Measurements from ENCODE around the gene GARS1.

The GARS1 gene

GRCh38 chr7:30605832-30606231, 11.2 kb downstream of the GARS1 start:
- Histone ChIP-seq H3K27ac (no peak overlapping the region), H3K4me3 (ENCODE audit: low read depth, low read length) (no peak overlapping the region), H3K27me3 (ENCODE audit: control insufficient read depth, insufficient read depth, low read length) (no peaks in the 10 kb centered on the region), H3K9me3 (ENCODE audit: control insufficient read depth, low read length) (no peaks in the 10 kb centered on the region), H3K36me3 (ENCODE audit: control insufficient read depth, insufficient read depth, low read length) (no peaks in the 10 kb centered on the region), H3K4me1 (no peaks in the 10 kb centered on the region), H3K79me2 (peaks cover 2% of the 10 kb centered on the region), H3K9ac (no peak overlapping the region), H3K4me2 (ENCODE audit: low read length) (no peak overlapping the region), H2AFZ (no peak overlapping the region)
- no peak for TF ChIP-seq CTCF (IDR thresholded peaks at IDR 0.05)

- Histone ChIP-seq H3K4me3 (ENCODE audit: low read depth, low read length) (no peak overlapping the region), H3K27ac (no peak overlapping the region), H3K36me3 (ENCODE audit: control insufficient read depth, insufficient read depth, low read length) (no peaks in the 10 kb centered on the region), H2AFZ (no peak overlapping the region), H3K9me3 (ENCODE audit: control insufficient read depth, low read length) (no peaks in the 10 kb centered on the region), H3K79me2 (peaks cover 8% of the 10 kb centered on the region), H3K4me1 (peaks cover 2% of the 10 kb centered on the region), H3K4me2 (ENCODE audit: low read length) (no peak overlapping the region), H3K27me3 (ENCODE audit: control insufficient read depth, insufficient read depth, low read length) (no peaks in the 10 kb centered on the region), H3K9ac (no peak overlapping the region)
- no peak for TF ChIP-seq CTCF (IDR thresholded peaks at IDR 0.05)
Observed at GRCh38 chr7:30612658-30613265, 18.1 kb downstream of the GARS1 start.

- Histone ChIP-seq H3K27ac (no peak overlapping the region), H3K36me3 (ENCODE audit: control insufficient read depth, insufficient read depth, low read length) (no peaks in the 10 kb centered on the region), H3K27me3 (ENCODE audit: control insufficient read depth, insufficient read depth, low read length) (no peaks in the 10 kb centered on the region), H3K4me1 (peaks cover 2% of the 10 kb centered on the region), H3K9ac (no peak overlapping the region), H3K79me2 (peaks cover 5% of the 10 kb centered on the region), H3K4me3 (ENCODE audit: low read depth, low read length) (no peak overlapping the region), H2AFZ (no peak overlapping the region), H3K4me2 (ENCODE audit: low read length) (no peak overlapping the region), H3K9me3 (ENCODE audit: control insufficient read depth, low read length) (no peaks in the 10 kb centered on the region)
- TF ChIP-seq CTCF (IDR thresholded peaks at IDR 0.05), result no peak
Observed at GRCh38 chr7:30613366-30614325, 19.0 kb downstream of the GARS1 start.

- TF ChIP-seq CTCF (IDR thresholded peaks at IDR 0.05), result no peak
- H3K27ac ChIP-seq, result no peak overlapping the region
- H3K4me1 ChIP-seq, result peaks cover 2% of the 10 kb centered on the region
- H3K36me3 ChIP-seq (ENCODE audit: control insufficient read depth, insufficient read depth, low read length), result no peaks in the 10 kb centered on the region
- H3K9me3 ChIP-seq (ENCODE audit: control insufficient read depth, low read length), result no peaks in the 10 kb centered on the region
- no peaks in the 10 kb centered on the region for H3K27me3 ChIP-seq (ENCODE audit: control insufficient read depth, insufficient read depth, low read length)
- H3K4me2 ChIP-seq (ENCODE audit: low read length), result no peak overlapping the region
- no peak overlapping the region for H3K9ac ChIP-seq
- H2AFZ ChIP-seq, result no peak overlapping the region
- H3K4me3 ChIP-seq (ENCODE audit: low read depth, low read length), result no peak overlapping the region
- peaks cover 5% of the 10 kb centered on the region for H3K79me2 ChIP-seq
Observed at GRCh38 chr7:30616318-30616717, 21.6 kb downstream of the GARS1 start.
